ENCODE data around the gene GPS2.

DNA sequence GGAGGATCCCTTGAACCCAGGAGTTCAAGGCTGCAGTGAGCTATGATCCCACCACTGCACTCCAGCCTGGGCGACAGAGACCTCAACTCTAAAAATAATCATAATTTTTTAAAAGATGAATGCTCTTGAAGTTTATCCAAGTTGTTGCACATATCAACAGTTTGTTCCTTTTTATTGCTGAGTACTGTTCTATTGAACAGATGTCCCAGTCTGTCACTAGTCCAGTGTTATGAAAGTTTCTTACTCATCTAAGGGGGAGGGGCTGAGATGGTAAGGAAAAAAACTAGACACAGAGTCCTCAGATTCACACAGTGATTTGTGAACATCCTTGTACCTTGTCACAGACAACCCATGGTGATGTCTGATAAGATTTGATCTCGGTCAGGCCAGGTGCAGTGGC lies 25.0 kb upstream of the GPS2 start:
- no peak for TF ChIP-seq CTCF (tag by site-specific recombination; IDR thresholded peaks at IDR 0.05)
- no peak for TF ChIP-seq ZNF266 (tag by site-specific recombination; IDR thresholded peaks at IDR 0.05; ENCODE audit: low read depth)
- TF ChIP-seq, protein P1, sequence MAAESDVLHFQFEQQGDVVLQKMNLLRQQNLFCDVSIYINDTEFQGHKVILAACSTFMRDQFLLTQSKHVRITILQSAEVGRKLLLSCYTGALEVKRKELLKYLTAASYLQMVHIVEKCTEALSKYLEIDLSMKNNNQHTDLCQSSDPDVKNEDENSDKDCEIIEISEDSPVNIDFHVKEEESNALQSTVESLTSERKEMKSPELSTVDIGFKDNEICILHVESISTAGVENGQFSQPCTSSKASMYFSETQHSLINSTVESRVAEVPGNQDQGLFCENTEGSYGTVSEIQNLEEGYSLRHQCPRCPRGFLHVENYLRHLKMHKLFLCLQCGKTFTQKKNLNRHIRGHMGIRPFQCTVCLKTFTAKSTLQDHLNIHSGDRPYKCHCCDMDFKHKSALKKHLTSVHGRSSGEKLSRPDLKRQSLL (tag by site-specific recombination; IDR thresholded peaks at IDR 0.05): no peak
- TF ChIP-seq ZNF274 (IDR thresholded peaks at IDR 0.05; ENCODE audit: low read length): no peak
- no peak for TF ChIP-seq ZNF274 (tag by site-specific recombination; IDR thresholded peaks at IDR 0.05; ENCODE audit: borderline replicate concordance)
- TF ChIP-seq ZNF10 (tag by site-specific recombination; IDR thresholded peaks at IDR 0.05): no peak
- TF ChIP-seq ZNF223 (tag by site-specific recombination; IDR thresholded peaks at IDR 0.05): no peak
- no peak for TF ChIP-seq BCL11B (tag by site-specific recombination; IDR thresholded peaks at IDR 0.05; ENCODE audit: low read depth)
- no peak for TF ChIP-seq ZNF239 (tag by site-specific recombination; IDR thresholded peaks at IDR 0.05)
- no peak for TF ChIP-seq OVOL3 (tag by site-specific recombination; IDR thresholded peaks at IDR 0.05)

Measured in HEK293 (cell line).